ENCODE data around the gene ZDHHC22. TPM values are rescaled to one million over a fixed set of nuclear protein-coding genes. Genes with fewer than 3 reads are reported as not detected.

The ZDHHC22 gene
- total and polyA plus RNA-seq, 2 donors from 2014 or later = not detected

- no peak overlapping the region for H3K4me3 ChIP-seq (ENCODE audit: low read length in 3 of 3)
- H3K4me1 ChIP-seq (ENCODE audit: control insufficient read depth in 2 of 3, insufficient read depth in 2 of 3, low read depth in 1 of 3, low read length in 3 of 3) = peaks cover 0 to 5% (median 0%) of the 10 kb centered on the region in 3 donors
- H3K36me3 ChIP-seq (ENCODE audit: control insufficient read depth in 2 of 3, insufficient read depth in 3 of 3, low read length in 3 of 3) = no peaks in the 10 kb centered on the region
- H3K27me3 ChIP-seq (ENCODE audit: control insufficient read depth, insufficient read depth, low read length) = no peaks in the 10 kb centered on the region
- no peak overlapping the region for H3K27ac ChIP-seq (ENCODE audit: low read depth in 2 of 2, low read length in 2 of 2)
- DNase-seq (no peak), FAIRE-seq (no peak)
- H3K9me3 ChIP-seq (ENCODE audit: control insufficient read depth in 2 of 3, insufficient read depth in 1 of 3, low read length in 3 of 3) = no peaks in the 10 kb centered on the region
- intact Hi-C loops (cut with DNase I) = no loop called here
- TF ChIP-seq, protein P1, sequence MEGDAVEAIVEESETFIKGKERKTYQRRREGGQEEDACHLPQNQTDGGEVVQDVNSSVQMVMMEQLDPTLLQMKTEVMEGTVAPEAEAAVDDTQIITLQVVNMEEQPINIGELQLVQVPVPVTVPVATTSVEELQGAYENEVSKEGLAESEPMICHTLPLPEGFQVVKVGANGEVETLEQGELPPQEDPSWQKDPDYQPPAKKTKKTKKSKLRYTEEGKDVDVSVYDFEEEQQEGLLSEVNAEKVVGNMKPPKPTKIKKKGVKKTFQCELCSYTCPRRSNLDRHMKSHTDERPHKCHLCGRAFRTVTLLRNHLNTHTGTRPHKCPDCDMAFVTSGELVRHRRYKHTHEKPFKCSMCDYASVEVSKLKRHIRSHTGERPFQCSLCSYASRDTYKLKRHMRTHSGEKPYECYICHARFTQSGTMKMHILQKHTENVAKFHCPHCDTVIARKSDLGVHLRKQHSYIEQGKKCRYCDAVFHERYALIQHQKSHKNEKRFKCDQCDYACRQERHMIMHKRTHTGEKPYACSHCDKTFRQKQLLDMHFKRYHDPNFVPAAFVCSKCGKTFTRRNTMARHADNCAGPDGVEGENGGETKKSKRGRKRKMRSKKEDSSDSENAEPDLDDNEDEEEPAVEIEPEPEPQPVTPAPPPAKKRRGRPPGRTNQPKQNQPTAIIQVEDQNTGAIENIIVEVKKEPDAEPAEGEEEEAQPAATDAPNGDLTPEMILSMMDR (IDR thresholded peaks at IDR 0.05; ENCODE audit: borderline replicate concordance, extremely low read depth, insufficient read depth) = no peak
- H3K9ac ChIP-seq (ENCODE audit: low read length in 3 of 3) = no peak overlapping the region
These were observed 43.0 kb upstream of the ZDHHC22 start for GRCh38 chr14:77184396-77185092.

- DNase-seq (no peak), FAIRE-seq (no peak)
- TF ChIP-seq, protein P1 (IDR thresholded peaks at IDR 0.05; ENCODE audit: borderline replicate concordance, extremely low read depth, insufficient read depth) = no peak
- Histone ChIP-seq H3K9me3 (ENCODE audit: control insufficient read depth in 2 of 3, insufficient read depth in 1 of 3, low read length in 3 of 3) (no peaks in the 10 kb centered on the region), H3K4me3 (ENCODE audit: low read length in 3 of 3) (no peak overlapping the region), H3K27me3 (ENCODE audit: control insufficient read depth, insufficient read depth, low read length) (no peaks in the 10 kb centered on the region), H3K9ac (ENCODE audit: low read length in 3 of 3) (no peak overlapping the region), H3K4me1 (ENCODE audit: control insufficient read depth in 2 of 3, insufficient read depth in 2 of 3, low read depth in 1 of 3, low read length in 3 of 3) (peaks cover 0 to 5% (median 0%) of the 10 kb centered on the region in 3 donors), H3K27ac (ENCODE audit: low read depth in 2 of 2, low read length in 2 of 2) (no peak overlapping the region), H3K36me3 (ENCODE audit: control insufficient read depth in 2 of 3, insufficient read depth in 3 of 3, low read length in 3 of 3) (no peaks in the 10 kb centered on the region)
- intact Hi-C loops (cut with DNase I) = no loop called here
These were observed 42.3 kb upstream of the ZDHHC22 start for GRCh38 chr14:77183896-77184295.

DNA sequence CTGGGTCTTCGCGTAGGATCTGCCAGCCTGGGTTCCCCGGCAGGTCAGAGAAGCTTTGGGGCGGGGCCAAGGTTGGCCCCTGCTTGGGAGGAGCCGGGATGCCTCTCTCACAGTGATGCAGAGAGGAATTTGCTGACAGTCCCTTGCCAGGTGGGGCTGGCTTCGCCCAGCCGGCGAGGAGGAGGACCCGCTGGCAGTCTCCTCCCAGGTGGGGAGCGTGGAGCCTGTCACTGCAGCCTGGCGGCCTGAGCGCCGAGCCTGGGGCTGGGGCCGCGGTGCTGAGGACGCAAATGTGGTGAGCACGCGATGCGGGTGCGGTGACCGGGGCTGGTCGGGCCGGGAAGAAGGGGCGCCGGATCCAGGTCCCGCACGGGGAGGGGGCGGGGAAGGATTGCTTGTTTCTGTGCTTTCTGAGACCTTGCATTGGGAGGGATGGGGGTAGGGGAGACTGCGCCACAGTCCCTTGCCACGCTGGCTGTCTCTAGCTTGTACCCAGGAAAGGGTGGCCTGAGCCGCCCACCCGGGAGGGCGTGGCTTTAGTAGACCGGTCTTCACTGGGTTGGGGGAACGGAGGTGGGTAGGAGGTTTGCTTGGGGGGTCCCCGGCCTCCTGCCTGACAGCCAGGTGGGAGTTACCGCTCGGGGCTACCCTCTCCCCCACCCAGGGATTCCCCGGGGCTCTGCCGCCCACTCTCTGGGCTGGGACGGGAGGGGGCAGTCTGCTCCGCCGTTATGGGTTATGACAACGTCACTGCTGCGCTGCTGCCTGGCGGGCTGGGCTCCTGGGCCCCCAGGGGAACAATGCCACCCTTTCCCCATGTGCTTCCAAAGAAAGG is 40.2 kb upstream of the ZDHHC22 start, which contains the start of gene TMEM63C:
TMEM63C (plus strand) TSS at position 196 of the 835 bp plus-strand sequence. CDS start 37,016 bp downstream, outside the sequence.
- Histone ChIP-seq H3K4me1 (ENCODE audit: control insufficient read depth in 2 of 3, insufficient read depth in 2 of 3, low read depth in 1 of 3, low read length in 3 of 3) (peaks cover 0 to 5% (median 0%) of the 10 kb centered on the region in 3 donors), H3K27ac (ENCODE audit: low read depth in 2 of 2, low read length in 2 of 2) (no peak within 1 kb of the TSS), H3K9ac (ENCODE audit: low read length in 3 of 3) (no peak within 1 kb of the TSS), H3K9me3 (ENCODE audit: control insufficient read depth in 2 of 3, insufficient read depth in 1 of 3, low read length in 3 of 3) (no peaks in the 10 kb centered on the region), H3K36me3 (ENCODE audit: control insufficient read depth in 2 of 3, insufficient read depth in 3 of 3, low read length in 3 of 3) (no peaks in the 10 kb centered on the region), H3K4me3 (ENCODE audit: low read length in 3 of 3) (peak within 1 kb of the TSS; percentile 23 to 56 (median 36)), H3K27me3 (ENCODE audit: control insufficient read depth, insufficient read depth, low read length) (no peaks in the 10 kb centered on the region)
- intact Hi-C loops (cut with DNase I) = no loop called here
- TF ChIP-seq, protein P1 (IDR thresholded peaks at IDR 0.05; ENCODE audit: borderline replicate concordance, extremely low read depth, insufficient read depth) = no peak
- no peak for FAIRE-seq
- peak; percentile 87 to 94 (median 93) for DNase-seq

Measured in kidney (tissue), 14 donors.